Measurements from ENCODE around the gene KIF13A. TPM values are rescaled to one million over a fixed set of nuclear protein-coding genes. Genes with fewer than 3 reads are reported as not detected.
"Not testable (repeated sequence)": the region's sequence is repeated elsewhere in the genome, so short reads cannot be mapped to it uniquely, and the experiment has no call there.

The KIF13A gene
- total RNA-seq, 5 donors from 2014 or later (not counting 1 experiment from before 2014, with no cell fraction given), result 0.55 to 2.0 (median 0.92) TPM

- H3K36me3 Mint-ChIP-seq; H3K9me3 Mint-ChIP-seq; H3K4me3 Mint-ChIP-seq; ATAC-seq (replicated peaks in 1 of 4); CTCF ChIA-PET; H3K36me3 ChIP-seq (ENCODE audit: control insufficient read depth in 2 of 2, extremely low read depth in 1 of 2, insufficient read depth in 1 of 2, low read length in 1 of 2); H3K9me3 ChIP-seq; DNase-seq; H3K27me3 ChIP-seq (replicated peaks in 1 of 2; ENCODE audit: control insufficient read depth in 2 of 2, extremely low read depth in 1 of 2, insufficient read depth in 2 of 2, low read length in 1 of 2); H3K27me3 Mint-ChIP-seq; H3K27ac ChIP-seq (ENCODE audit: low read length); H3K4me1 ChIP-seq (ENCODE audit: control insufficient read depth in 1 of 2, extremely low read depth in 1 of 2, insufficient read depth in 2 of 2, low read length in 2 of 2); H3K4me1 Mint-ChIP-seq; POLR2A ChIA-PET; H3K4me3 ChIP-seq (ENCODE audit: control insufficient read depth in 1 of 2, extremely low read depth in 1 of 2, low read length in 1 of 2); H3K27ac Mint-ChIP-seq: not testable (repeated sequence)
- WGBS (ENCODE audit: insufficient coverage), result 86% methylated on average over 1 of the region's 7 CpGs
Observed at GRCh38 chr6:17947574-17947973, 39.9 kb downstream of the KIF13A start.

GRCh38 chr6:17945575-17945974, 41.9 kb downstream of the KIF13A start:
- no peak overlapping the region for H3K27ac Mint-ChIP-seq
- ATAC-seq (replicated peaks in 1 of 4), result no peak
- CTCF ChIA-PET, result interaction anchor here in 1 of 2 donors (0.5 kb wide), 1 partner anchor 97 kb away, joined by 4 read pairs; no protein-coding TSS in a partner anchor
- 100% methylated on average over 1 of the region's 2 CpGs for WGBS (ENCODE audit: insufficient coverage)
- DNase-seq, result no peak
- H3K9me3 Mint-ChIP-seq, result no peaks in the 10 kb centered on the region
- H3K4me1 Mint-ChIP-seq, result no peaks in the 10 kb centered on the region
- POLR2A ChIA-PET, result no interaction called here
- no peak overlapping the region for H3K4me3 Mint-ChIP-seq
- H3K4me3 ChIP-seq (ENCODE audit: control insufficient read depth in 1 of 2, extremely low read depth in 1 of 2, low read length in 1 of 2), result no peak overlapping the region
- no peaks in the 10 kb centered on the region for H3K36me3 ChIP-seq (ENCODE audit: control insufficient read depth in 2 of 2, extremely low read depth in 1 of 2, insufficient read depth in 1 of 2, low read length in 1 of 2)
- H3K27me3 ChIP-seq (replicated peaks in 1 of 2; ENCODE audit: control insufficient read depth in 2 of 2, extremely low read depth in 1 of 2, insufficient read depth in 2 of 2, low read length in 1 of 2), result no peaks in the 10 kb centered on the region
- no peaks in the 10 kb centered on the region for H3K36me3 Mint-ChIP-seq
- H3K4me1 ChIP-seq (ENCODE audit: control insufficient read depth in 1 of 2, extremely low read depth in 1 of 2, insufficient read depth in 2 of 2, low read length in 2 of 2), result no peaks in the 10 kb centered on the region
- H3K27me3 Mint-ChIP-seq, result peaks cover 8 to 14% of the 10 kb centered on the region in 2 donors
- H3K9me3 ChIP-seq, result no peaks in the 10 kb centered on the region
- H3K27ac ChIP-seq (ENCODE audit: low read length), result no peak overlapping the region

GRCh38 chr6:17945111-17945510, 42.3 kb downstream of the KIF13A start:
- ATAC-seq (replicated peaks in 1 of 4), result no peak
- POLR2A ChIA-PET, result no interaction called here
- no peak for DNase-seq

GRCh38 chr6:17941318-17941717, 46.1 kb downstream of the KIF13A start:
- ChIA-PET CTCF (no interaction called here), POLR2A (no interaction called here)
- Mint-ChIP-seq H3K27ac (no peak overlapping the region), H3K4me1 (no peaks in the 10 kb centered on the region), H3K36me3 (no peaks in the 10 kb centered on the region), H3K4me3 (no peak overlapping the region), H3K27me3 (peaks cover 15 to 25% of the 10 kb centered on the region in 2 donors), H3K9me3 (no peaks in the 10 kb centered on the region)
- no peaks in the 10 kb centered on the region for H3K36me3 ChIP-seq (ENCODE audit: control insufficient read depth in 2 of 2, extremely low read depth in 1 of 2, insufficient read depth in 1 of 2, low read length in 1 of 2)
- peaks cover 0 to 4% of the 10 kb centered on the region in 2 experiments for H3K27me3 ChIP-seq (replicated peaks in 1 of 2; ENCODE audit: control insufficient read depth in 2 of 2, extremely low read depth in 1 of 2, insufficient read depth in 2 of 2, low read length in 1 of 2)
- H3K4me3 ChIP-seq (ENCODE audit: control insufficient read depth in 1 of 2, extremely low read depth in 1 of 2, low read length in 1 of 2), result no peak overlapping the region
- no peaks in the 10 kb centered on the region for H3K9me3 ChIP-seq
- DNase-seq (no peak), ATAC-seq (replicated peaks in 1 of 4) (no peak)
- H3K27ac ChIP-seq (ENCODE audit: low read length), result no peak overlapping the region
- H3K4me1 ChIP-seq (ENCODE audit: control insufficient read depth in 1 of 2, extremely low read depth in 1 of 2, insufficient read depth in 2 of 2, low read length in 2 of 2), result no peaks in the 10 kb centered on the region
- WGBS (ENCODE audit: insufficient coverage), result no CpG with 5 or more reads among the region's 4 CpGs

More at GRCh38 chr6:17945111-17945510, 42.3 kb downstream of the KIF13A start:
- Mint-ChIP-seq H3K4me1 (no peaks in the 10 kb centered on the region), H3K27me3 (peaks cover 11 to 17% of the 10 kb centered on the region in 2 donors), H3K9me3 (no peaks in the 10 kb centered on the region), H3K36me3 (no peaks in the 10 kb centered on the region), H3K27ac (no peak overlapping the region), H3K4me3 (no peak overlapping the region)
- H3K4me1 ChIP-seq (ENCODE audit: control insufficient read depth in 1 of 2, extremely low read depth in 1 of 2, insufficient read depth in 2 of 2, low read length in 2 of 2), result no peaks in the 10 kb centered on the region
- no peaks in the 10 kb centered on the region for H3K9me3 ChIP-seq
- no CpG with 5 or more reads among the region's 2 CpGs for WGBS (ENCODE audit: insufficient coverage)
- no peak overlapping the region for H3K27ac ChIP-seq (ENCODE audit: low read length)
- CTCF ChIA-PET, result interaction anchor here in 1 of 2 donors (0.5 kb wide), 1 partner anchor 97 kb away, joined by 4 read pairs; no protein-coding TSS in a partner anchor
- no peaks in the 10 kb centered on the region for H3K36me3 ChIP-seq (ENCODE audit: control insufficient read depth in 2 of 2, extremely low read depth in 1 of 2, insufficient read depth in 1 of 2, low read length in 1 of 2)
- H3K27me3 ChIP-seq (replicated peaks in 1 of 2; ENCODE audit: control insufficient read depth in 2 of 2, extremely low read depth in 1 of 2, insufficient read depth in 2 of 2, low read length in 1 of 2), result no peaks in the 10 kb centered on the region
- no peak overlapping the region for H3K4me3 ChIP-seq (ENCODE audit: control insufficient read depth in 1 of 2, extremely low read depth in 1 of 2, low read length in 1 of 2)

GRCh38 chr6:17940151-17940792, 47.2 kb downstream of the KIF13A start:
- no peak for ATAC-seq (replicated peaks in 1 of 4)
- Histone ChIP-seq H3K4me1 (ENCODE audit: control insufficient read depth in 1 of 2, extremely low read depth in 1 of 2, insufficient read depth in 2 of 2, low read length in 2 of 2) (no peaks in the 10 kb centered on the region), H3K9me3 (no peaks in the 10 kb centered on the region), H3K27ac (ENCODE audit: low read length) (no peak overlapping the region), H3K27me3 (replicated peaks in 1 of 2; ENCODE audit: control insufficient read depth in 2 of 2, extremely low read depth in 1 of 2, insufficient read depth in 2 of 2, low read length in 1 of 2) (peaks cover 0 to 5% of the 10 kb centered on the region in 2 experiments), H3K4me3 (ENCODE audit: control insufficient read depth in 1 of 2, extremely low read depth in 1 of 2, low read length in 1 of 2) (no peak overlapping the region), H3K36me3 (ENCODE audit: control insufficient read depth in 2 of 2, extremely low read depth in 1 of 2, insufficient read depth in 1 of 2, low read length in 1 of 2) (no peaks in the 10 kb centered on the region)
- no peak overlapping the region for H3K27ac Mint-ChIP-seq
- peaks cover 0 to 4% (median 0%) of the 10 kb centered on the region in 3 donors for H3K4me1 Mint-ChIP-seq
- 100% methylated on average over 4 of the region's 6 CpGs for WGBS (ENCODE audit: insufficient coverage)
- ChIA-PET CTCF (interaction anchor here in 1 of 2 donors (0.6 kb wide), 1 partner anchor 54 kb away, joined by 4 read pairs; no protein-coding TSS in a partner anchor), POLR2A (interaction anchor here in 1 of 2 donors (0.5 kb wide), 1 partner anchor 658 kb away, joined by 6 read pairs; no protein-coding TSS in a partner anchor)
- no peak for DNase-seq
- no peaks in the 10 kb centered on the region for H3K36me3 Mint-ChIP-seq
- H3K27me3 Mint-ChIP-seq, result peaks cover 15 to 26% of the 10 kb centered on the region in 2 donors
- no peaks in the 10 kb centered on the region for H3K9me3 Mint-ChIP-seq
- H3K4me3 Mint-ChIP-seq, result no peak overlapping the region

GRCh38 chr6:17938901-17939300, 48.5 kb downstream of the KIF13A start:
- Mint-ChIP-seq H3K27ac (no peak overlapping the region), H3K4me1 (peaks cover 0 to 6% (median 0%) of the 10 kb centered on the region in 3 donors), H3K27me3 (peaks cover 10 to 22% of the 10 kb centered on the region in 2 donors), H3K9me3 (no peaks in the 10 kb centered on the region), H3K4me3 (no peak overlapping the region), H3K36me3 (no peaks in the 10 kb centered on the region)
- no peaks in the 10 kb centered on the region for H3K4me1 ChIP-seq (ENCODE audit: control insufficient read depth in 1 of 2, extremely low read depth in 1 of 2, insufficient read depth in 2 of 2, low read length in 2 of 2)
- peaks cover 0 to 7% of the 10 kb centered on the region in 2 experiments for H3K27me3 ChIP-seq (replicated peaks in 1 of 2; ENCODE audit: control insufficient read depth in 2 of 2, extremely low read depth in 1 of 2, insufficient read depth in 2 of 2, low read length in 1 of 2)
- POLR2A ChIA-PET, result no interaction called here
- H3K4me3 ChIP-seq (ENCODE audit: control insufficient read depth in 1 of 2, extremely low read depth in 1 of 2, low read length in 1 of 2), result no peak overlapping the region
- ATAC-seq (replicated peaks in 1 of 4), result no peak
- H3K27ac ChIP-seq (ENCODE audit: low read length), result no peak overlapping the region
- H3K9me3 ChIP-seq, result no peaks in the 10 kb centered on the region
- CTCF ChIA-PET, result no interaction called here
- 94% methylated on average over 2 of the region's 2 CpGs for WGBS (ENCODE audit: insufficient coverage)
- no peak for DNase-seq
- H3K36me3 ChIP-seq (ENCODE audit: control insufficient read depth in 2 of 2, extremely low read depth in 1 of 2, insufficient read depth in 1 of 2, low read length in 1 of 2), result no peaks in the 10 kb centered on the region

All from T-cell (primary cell).